Measurements from ENCODE around the gene VPS51.

Gene VPS51

GRCh38 chr11:65055538-65055937 is 40.5 kb upstream of the VPS51 start:
- no peak for TF ChIP-seq ZNF384 (IDR thresholded peaks at IDR 0.05)
- no peak for TF ChIP-seq NFRKB (IDR thresholded peaks at IDR 0.05)
- no peak for TF ChIP-seq SP1 (IDR thresholded peaks at IDR 0.05)
- TF ChIP-seq L3MBTL2 (conservative IDR thresholded peaks at IDR 0.05) = no peak
- TF ChIP-seq ELF4 (IDR thresholded peaks at IDR 0.05) = no peak
- ChIA-PET POLR2A (no interaction called here), CTCF (interaction anchor here (0.6 kb wide), 1 partner anchor 211 kb away, joined by 3 read pairs; the partner anchor contains the start of gene CDC42BPG)
- no peak for DNase-seq (ENCODE audit: extremely low spot score)

GRCh38 chr11:65056999-65057398 is 39.0 kb upstream of the VPS51 start:
- DNase-seq (ENCODE audit: extremely low spot score) = no peak
- POLR2A ChIA-PET = no interaction called here
- TF ChIP-seq PKNOX1 (IDR thresholded peaks at IDR 0.05) (no peak), ARNT (IDR thresholded peaks at IDR 0.05) (no peak), SUZ12 (IDR thresholded peaks at IDR 0.05) (no peak), ZNF384 (IDR thresholded peaks at IDR 0.05) (no peak), FOXK2 (IDR thresholded peaks at IDR 0.05) (no peak), L3MBTL2 (conservative IDR thresholded peaks at IDR 0.05) (no peak), SP1 (IDR thresholded peaks at IDR 0.05) (no peak), BHLHE40 (IDR thresholded peaks at IDR 0.05; ENCODE audit: borderline replicate concordance) (no peak), TARDBP (IDR thresholded peaks at IDR 0.05) (no peak), ELF4 (IDR thresholded peaks at IDR 0.05) (no peak), LEF1 (IDR thresholded peaks at IDR 0.05; ENCODE audit: borderline replicate concordance) (no peak), FOXA1 (IDR thresholded peaks at IDR 0.05) (no peak), CTBP1 (IDR thresholded peaks at IDR 0.05; ENCODE audit: borderline replicate concordance) (no peak), HDGF (IDR thresholded peaks at IDR 0.05; ENCODE audit: borderline replicate concordance) (no peak), NFRKB (IDR thresholded peaks at IDR 0.05) (no peak), FOXM1 (IDR thresholded peaks at IDR 0.05; ENCODE audit: borderline replicate concordance) (no peak)
- CTCF ChIA-PET = interaction anchor here (0.6 kb wide), 1 partner anchor 18 kb away, joined by 3 read pairs; no protein-coding TSS in a partner anchor

- CTCF ChIA-PET = no interaction called here
- TF ChIP-seq SP1 (IDR thresholded peaks at IDR 0.05) (no peak), PKNOX1 (IDR thresholded peaks at IDR 0.05) (no peak), FOXM1 (IDR thresholded peaks at IDR 0.05; ENCODE audit: borderline replicate concordance) (no peak), ZNF384 (IDR thresholded peaks at IDR 0.05) (no peak), SUZ12 (IDR thresholded peaks at IDR 0.05) (no peak), FOXK2 (IDR thresholded peaks at IDR 0.05) (no peak), L3MBTL2 (conservative IDR thresholded peaks at IDR 0.05) (no peak), CTBP1 (IDR thresholded peaks at IDR 0.05; ENCODE audit: borderline replicate concordance) (no peak), TARDBP (IDR thresholded peaks at IDR 0.05) (no peak), ELF4 (IDR thresholded peaks at IDR 0.05) (no peak), BHLHE40 (IDR thresholded peaks at IDR 0.05; ENCODE audit: borderline replicate concordance) (no peak), HDGF (IDR thresholded peaks at IDR 0.05; ENCODE audit: borderline replicate concordance) (no peak), NFRKB (IDR thresholded peaks at IDR 0.05) (no peak), LEF1 (IDR thresholded peaks at IDR 0.05; ENCODE audit: borderline replicate concordance) (no peak), ARNT (IDR thresholded peaks at IDR 0.05) (no peak), FOXA1 (IDR thresholded peaks at IDR 0.05) (no peak)
- DNase-seq (ENCODE audit: extremely low spot score) = no peak
- POLR2A ChIA-PET = interaction anchor here (2.0 kb wide), 1 partner anchor 16 kb away, joined by 10 read pairs; the partner anchor contains the start of gene SAC3D1
Measured at GRCh38 chr11:65057526-65057925, 38.5 kb upstream of the VPS51 start.

GRCh38 chr11:65058012-65058411 is 38.0 kb upstream of the VPS51 start:
- DNase-seq (ENCODE audit: extremely low spot score) = no peak
- POLR2A ChIA-PET = interaction anchor here (2.0 kb wide), 1 partner anchor 17 kb away, joined by 10 read pairs; the partner anchor contains the start of gene SAC3D1
- CTCF ChIA-PET = no interaction called here
- TF ChIP-seq BHLHE40 (IDR thresholded peaks at IDR 0.05; ENCODE audit: borderline replicate concordance) (no peak), NFRKB (IDR thresholded peaks at IDR 0.05) (no peak), ELF4 (IDR thresholded peaks at IDR 0.05) (no peak), HDGF (IDR thresholded peaks at IDR 0.05; ENCODE audit: borderline replicate concordance) (no peak), FOXM1 (IDR thresholded peaks at IDR 0.05; ENCODE audit: borderline replicate concordance) (no peak), FOXA1 (IDR thresholded peaks at IDR 0.05) (no peak), PKNOX1 (IDR thresholded peaks at IDR 0.05) (no peak), L3MBTL2 (conservative IDR thresholded peaks at IDR 0.05) (no peak), SUZ12 (IDR thresholded peaks at IDR 0.05) (no peak), TARDBP (IDR thresholded peaks at IDR 0.05) (no peak)

GRCh38 chr11:65058419-65059054 is 37.5 kb upstream of the VPS51 start, which contains the start of gene NAALADL1:
Gene NAALADL1, minus strand, starts transcription at chr11:65058553. Its CDS starts 32 bp downstream, at chr11:65058521.
- no peak for TF ChIP-seq BHLHE40 (IDR thresholded peaks at IDR 0.05; ENCODE audit: borderline replicate concordance)
- TF ChIP-seq LEF1 (IDR thresholded peaks at IDR 0.05; ENCODE audit: borderline replicate concordance) = no peak
- TF ChIP-seq FOXK2 (IDR thresholded peaks at IDR 0.05) = no peak
- no peak for TF ChIP-seq CTBP1 (IDR thresholded peaks at IDR 0.05; ENCODE audit: borderline replicate concordance)
- no peak for TF ChIP-seq SP1 (IDR thresholded peaks at IDR 0.05)
- TF ChIP-seq HDGF (IDR thresholded peaks at IDR 0.05; ENCODE audit: borderline replicate concordance) = no peak
- TF ChIP-seq FOXA1 (IDR thresholded peaks at IDR 0.05) = no peak
- TF ChIP-seq ELF4 (IDR thresholded peaks at IDR 0.05) = no peak
- TF ChIP-seq PKNOX1 (IDR thresholded peaks at IDR 0.05) = no peak
- POLR2A ChIA-PET = interaction anchor here (0.6 to 2.0 kb wide), 2 partner anchors 17 to 20 kb away, joined by 3 to 10 read pairs; partner anchors contain the start of gene SAC3D1
- DNase-seq (ENCODE audit: extremely low spot score) = no peak
- CTCF ChIA-PET = no interaction called here

Data from HEK293T (cell line).